GM12878 (cell line): ENCODE results near the gene CCIN. TPM values are rescaled to one million over a fixed set of nuclear protein-coding genes. Genes with fewer than 3 reads are reported as not detected.

Experiments
- ATAC-seq: fragments of 200-7000 bp; cut with Tn5 transposase; 3 replicates; pipeline ENCODE4 v1.9.1; 2020; ENCODE audit warnings: mild to moderate bottlenecking, moderate library complexity
- BruUV-seq: library from RNA; stranded (reverse); fragments of 400-500 nt; replicated peaks from 2 replicates; lab custom pipeline; 2021; lab: Mats Ljungman, UMichigan
- CTCF ChIA-PET: fragments of 300-600 bp; sonication (Branson Sonifier 250); formaldehyde crosslinking; extraction: SDS; loops from one replicate; lab custom pipeline; 2021; ENCODE audit warnings: inconsistent platforms; lab: Yijun Ruan, JAX
- POLR2A ChIA-PET: fragments of 350-600 bp; formaldehyde crosslinking; extraction: SDS; loops from one replicate; lab custom pipeline; 2021; ENCODE audit warnings: inconsistent platforms; lab: Charles Lee
- RAD21 ChIA-PET: fragments of 300-600 bp; sonication (Branson Sonifier 250); formaldehyde crosslinking; loops from one replicate; lab custom pipeline; 2023; ENCODE audit warnings: antibody characterized with exemption; ENCODE audit not compliant: unreplicated experiment; lab: Charles Lee
- SMC1A ChIA-PET: fragments of 300-600 bp; sonication (Branson Sonifier 250); formaldehyde crosslinking; loops from one replicate; lab custom pipeline; 2023; ENCODE audit not compliant: unreplicated experiment, uncharacterized antibody; lab: Charles Lee
- DNase-seq: peaks from one replicate; pipeline ENCODE4 v3.0.0-alpha.2; 2011; ENCODE audit warnings: low read depth, low spot score
- FAIRE-seq: peaks from 3 replicates; lab custom pipeline; 2011; peaks lifted over from hg19 to GRCh38; lab: Jason Lieb, UNC
- H2AFZ ChIP-seq: 2 replicates; pipeline ENCODE4 v1.6.0; 2011; ENCODE audit warnings: low read depth, low read length, control low read depth; ENCODE audit not compliant: control insufficient read depth
- H3K27ac ChIP-seq: 2 replicates; pipeline ENCODE4 v1.5.1; 2011; ENCODE audit warnings: control low read depth; ENCODE audit not compliant: control insufficient read depth, insufficient read depth
- H3K27me3 ChIP-seq, 2 experiments: replicated peaks in 1 of 2; 2 replicates each; pipeline versions ENCODE4 v1.6.0 to v1.6.1; 2011; ENCODE audit warnings: low read length in 1 of 2; ENCODE audit not compliant: control insufficient read depth in 2 of 2, insufficient read depth in 2 of 2
- H3K36me3 ChIP-seq, 2 experiments: 2 replicates each; pipeline ENCODE4 v1.5.1; 2011; ENCODE audit warnings: low read length in 1 of 2; ENCODE audit not compliant: control insufficient read depth in 2 of 2, insufficient read depth in 2 of 2
- H3K4me1 ChIP-seq: 2 replicates; pipeline ENCODE4 v1.6.1; 2011; ENCODE audit warnings: mild to moderate bottlenecking, low read length, moderate library complexity, mixed read lengths; ENCODE audit not compliant: control insufficient read depth, insufficient read depth
- H3K4me2 ChIP-seq: 2 replicates; pipeline ENCODE4 v1.6.0; 2011; ENCODE audit warnings: control low read depth; ENCODE audit not compliant: control insufficient read depth, insufficient read depth
- H3K4me3 ChIP-seq: fragments of 200-600 bp; sonication (generic); 2 replicates; pipeline ENCODE4 v1.5.1; 2016
- H3K79me2 ChIP-seq: 2 replicates; pipeline ENCODE4 v1.6.0; 2011; ENCODE audit warnings: low read length; ENCODE audit not compliant: control insufficient read depth, insufficient read depth
- H3K9ac ChIP-seq: 2 replicates; pipeline ENCODE4 v1.8.0; 2011; ENCODE audit warnings: low read length, control low read depth, mixed read lengths; ENCODE audit not compliant: control insufficient read depth, insufficient read depth
- H3K9me3 ChIP-seq: replicated peaks from 3 replicates; pipeline ENCODE4 v1.5.1; 2011; ENCODE audit warnings: mild to moderate bottlenecking, low read length; ENCODE audit not compliant: control insufficient read depth, insufficient read depth
- H4K20me1 ChIP-seq: 2 replicates; pipeline ENCODE4 v1.6.0; 2011; ENCODE audit not compliant: control insufficient read depth, insufficient read depth
- CEBPB ChIP-seq, 2 experiments: fragments of 150-350 bp in 1 of 2; IDR thresholded peaks; 2 replicates each; pipeline ENCODE4 v1.6.1; 2012 to 2014; ENCODE audit warnings: low read depth in 2 of 2, low read length in 2 of 2, borderline replicate concordance in 1 of 2, inconsistent platforms in 1 of 2
- CHD2 ChIP-seq: IDR thresholded peaks from 2 replicates; pipeline ENCODE4 v1.6.1; 2011; ENCODE audit warnings: low read depth, low read length, improper control_type of control experiment, borderline replicate concordance
- CHD4 ChIP-seq: fragments of 200-600 bp; sonication (generic); IDR thresholded peaks from 2 replicates; pipeline ENCODE4 v1.6.1; 2016; ENCODE audit warnings: mild to moderate bottlenecking
- EP300 ChIP-seq, 2 experiments: fragments of 150-350 bp in 1 of 2; IDR thresholded peaks; 2 replicates each; pipeline ENCODE4 v1.6.1; 2011 to 2012; ENCODE audit warnings: low read depth in 2 of 2, low read length in 2 of 2, borderline replicate concordance in 1 of 2, improper control_type of control experiment in 1 of 2, inconsistent platforms in 1 of 2; ENCODE audit not compliant: control insufficient read depth in 1 of 2
- FOXK2 ChIP-seq: fragments of 450-650 bp; IDR thresholded peaks from 2 replicates; pipeline ENCODE4 v1.6.1; 2017; ENCODE audit warnings: mild to moderate bottlenecking, moderate library complexity
- MEF2B ChIP-seq: fragments of 450-650 bp; IDR thresholded peaks from 2 replicates; pipeline ENCODE4 v1.6.1; 2018; ENCODE audit warnings: mild to moderate bottlenecking, moderate library complexity; ENCODE audit not compliant: partially characterized antibody, poor library complexity, severe bottlenecking
- MTA2 ChIP-seq: fragments of 450-650 bp; IDR thresholded peaks from 2 replicates; pipeline ENCODE4 v1.6.1; 2016; ENCODE audit warnings: low read depth, mild to moderate bottlenecking, moderate library complexity
- PAX8 ChIP-seq: fragments of 450-650 bp; IDR thresholded peaks from 2 replicates; pipeline ENCODE4 v1.6.1; 2017; ENCODE audit warnings: mild to moderate bottlenecking, moderate library complexity
- POLR2AphosphoS2 ChIP-seq: IDR thresholded peaks from 2 replicates; pipeline ENCODE4 v1.6.1; 2011; ENCODE audit warnings: low read depth, mild to moderate bottlenecking, low read length, improper control_type of control experiment, moderate library complexity
- SIX5 ChIP-seq: IDR thresholded peaks from 2 replicates; pipeline ENCODE4 v1.6.1; 2011; ENCODE audit warnings: mild to moderate bottlenecking, low read depth, low read length, moderate library complexity; ENCODE audit not compliant: severe bottlenecking
- SREBF2 ChIP-seq: IDR thresholded peaks from 2 replicates; pipeline ENCODE4 v1.6.1; 2012; ENCODE audit warnings: mild to moderate bottlenecking, low read length
- TCF12 ChIP-seq: IDR thresholded peaks from 2 replicates; pipeline ENCODE4 v1.6.1; 2011; ENCODE audit warnings: low read depth, mild to moderate bottlenecking, low read length
- TCF3 ChIP-seq: IDR thresholded peaks from 2 replicates; pipeline ENCODE4 v1.6.1; 2012; ENCODE audit warnings: low read depth, mild to moderate bottlenecking, low read length, borderline replicate concordance; ENCODE audit not compliant: insufficient read depth
- TCF7 ChIP-seq: IDR thresholded peaks from 2 replicates; pipeline ENCODE4 v1.6.1; 2014; ENCODE audit warnings: antibody characterized with exemption, borderline replicate concordance
- WGBS: methylation state at CpG from one replicate; pipeline ENCODE4 v1.1.6; 2016; ENCODE audit warnings: low lambda C conversion rate; ENCODE audit not compliant: insufficient replicate concordance, insufficient coverage; ENCODE audit errors: missing lambda C conversion rate; 5-methylcytosine and 5-hydroxymethylcytosine counted together
- in situ Hi-C: fragments of 300-500 bp; cut with MboI; formaldehyde crosslinking; loops from 9 replicates; pipeline ENCODE4 v1.14.3; 2018; ENCODE audit warnings: mixed read lengths
- intact Hi-C: fragments of 100-400 bp; cut with micrococcal nuclease; formaldehyde crosslinking; loops from one replicate; pipeline ENCODE4 v1.14.2; 2022; ENCODE audit not compliant: unreplicated experiment
- polyA plus RNA-seq, 11 experiments: library from polyadenylated mRNA; depleted of rRNA in 4 of 11; unstranded in 6 of 11; stranded (reverse) in 5 of 11; fragments of >200 nt; fragmentation: Nextera tagmentation in 4 of 11; fragmentation: Illumina TruSeq in 1 of 11; extraction: Ambion mirVana in 4 of 11; extraction: Trizol in 1 of 11; gene quantifications; 1 replicate in 1 of 11; 2 replicates in 10 of 11; pipeline versions ENCODE4 v1.2.1 to v1.2.3, GENCODE V29; 2011 to 2016; ENCODE audit warnings: inconsistent platforms in 2 of 11, missing spikeins in 2 of 11, low read depth in 1 of 11
- total RNA-seq, 4 experiments: library from RNA; depleted of rRNA in 3 of 4; stranded (reverse); fragments of >200 nt in 3 of 4; fragmentation: Illumina TruSeq in 1 of 4; extraction: Trizol in 1 of 4; gene quantifications; 2 replicates each; pipeline versions ENCODE4 v1.2.1 to v1.2.3, GENCODE V29; 2013 to 2021
- TF ChIP-seq, protein P1 (sequence below): fragments of 150-350 bp; IDR thresholded peaks from 2 replicates; pipeline ENCODE4 v1.6.1; 2014; ENCODE audit warnings: mild to moderate bottlenecking, low read depth, low read length
- TF ChIP-seq, protein P2 (sequence below): fragments of 450-650 bp; IDR thresholded peaks from 2 replicates; pipeline ENCODE4 v1.6.1; 2017; ENCODE audit warnings: borderline replicate concordance
- TF ChIP-seq, protein P3 (sequence below): fragments of 450-650 bp; IDR thresholded peaks from 2 replicates; pipeline ENCODE4 v1.6.1; 2017; ENCODE audit warnings: low read depth, mild to moderate bottlenecking, moderate library complexity
- TF ChIP-seq, protein P4 (sequence below): IDR thresholded peaks from 2 replicates; pipeline ENCODE4 v1.6.1; 2012; ENCODE audit warnings: low read length, inconsistent platforms

CCIN gene
- total and polyA plus RNA-seq, 10 of the 15 experiments (the other 5 are each of a cell fraction or from before 2014, with no cell fraction given) = not detected

DNA sequence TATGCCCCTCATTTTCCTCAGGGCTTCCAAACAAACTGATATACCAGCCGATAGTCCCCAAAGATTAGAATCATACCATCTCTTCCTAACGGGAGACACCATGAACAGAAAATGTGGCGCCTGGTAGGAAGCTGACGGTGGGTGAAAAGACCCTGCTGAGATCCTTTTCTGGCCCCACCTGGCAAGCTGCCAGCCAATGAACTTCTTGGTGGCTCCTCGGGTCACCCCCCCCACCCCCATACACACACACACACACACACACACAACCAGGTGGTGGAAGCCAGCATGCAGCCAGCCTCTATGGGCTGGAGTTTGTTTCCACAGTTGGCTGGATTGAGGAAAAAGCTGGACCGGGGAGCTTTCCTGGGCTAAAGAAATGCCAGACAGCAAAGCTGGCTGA lies 4.8 kb upstream of the CCIN start:
- 69% methylated on average over 6 of the region's 6 CpGs for WGBS
- ChIA-PET POLR2A (no interaction called here), RAD21 (interaction anchor here (7.2 kb wide), 1 partner anchor 62 kb away, joined by 105 read pairs; no protein-coding TSS in a partner anchor), SMC1A (interaction anchor here (1.1 to 9.1 kb wide), 2 partner anchors 14 to 62 kb away, joined by 4 to 134 read pairs; no protein-coding TSS in a partner anchor), CTCF (interaction anchor here (0.7 to 7.8 kb wide), 11 partner anchors 8 to 165 kb away, joined by 3 to 258 read pairs (median 5); no protein-coding TSS in a partner anchor)
- ATAC-seq (no peak), FAIRE-seq (no peak), DNase-seq (no peak)
- H3K27me3 ChIP-seq = no peaks in the 10 kb centered on the region; a peak in 2 of 4 replicates
- no peak overlapping the region for H3K9ac ChIP-seq
- no peaks in the 10 kb centered on the region for H3K79me2 ChIP-seq
- no peak overlapping the region for H3K4me3 ChIP-seq
- intact Hi-C loops (loop anchor here (10.0 kb wide), 1 partner anchor 130 kb away; the partner anchor contains the start of gene RECK), in situ Hi-C loops (no loop called here)
- H3K4me1 ChIP-seq = peaks cover 3% of the 10 kb centered on the region; the same call in 1 of the 2 replicates
- H3K36me3 ChIP-seq = no peaks in the 10 kb centered on the region
- H4K20me1 ChIP-seq = no peaks in the 10 kb centered on the region
- no peaks in the 10 kb centered on the region for H3K9me3 ChIP-seq
- no peak overlapping the region for H2AFZ ChIP-seq
- H3K27ac ChIP-seq = no peak overlapping the region
- H3K4me2 ChIP-seq = no peak overlapping the region
- no TSS peak for BruUV-seq
- no peak for TF ChIP-seq FOXK2
- no peak for TF ChIP-seq TCF7
- TF ChIP-seq, protein P1, sequence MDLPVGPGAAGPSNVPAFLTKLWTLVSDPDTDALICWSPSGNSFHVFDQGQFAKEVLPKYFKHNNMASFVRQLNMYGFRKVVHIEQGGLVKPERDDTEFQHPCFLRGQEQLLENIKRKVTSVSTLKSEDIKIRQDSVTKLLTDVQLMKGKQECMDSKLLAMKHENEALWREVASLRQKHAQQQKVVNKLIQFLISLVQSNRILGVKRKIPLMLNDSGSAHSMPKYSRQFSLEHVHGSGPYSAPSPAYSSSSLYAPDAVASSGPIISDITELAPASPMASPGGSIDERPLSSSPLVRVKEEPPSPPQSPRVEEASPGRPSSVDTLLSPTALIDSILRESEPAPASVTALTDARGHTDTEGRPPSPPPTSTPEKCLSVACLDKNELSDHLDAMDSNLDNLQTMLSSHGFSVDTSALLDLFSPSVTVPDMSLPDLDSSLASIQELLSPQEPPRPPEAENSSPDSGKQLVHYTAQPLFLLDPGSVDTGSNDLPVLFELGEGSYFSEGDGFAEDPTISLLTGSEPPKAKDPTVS = no peak
- no peak for TF ChIP-seq CHD2
- TF ChIP-seq, protein P2, sequence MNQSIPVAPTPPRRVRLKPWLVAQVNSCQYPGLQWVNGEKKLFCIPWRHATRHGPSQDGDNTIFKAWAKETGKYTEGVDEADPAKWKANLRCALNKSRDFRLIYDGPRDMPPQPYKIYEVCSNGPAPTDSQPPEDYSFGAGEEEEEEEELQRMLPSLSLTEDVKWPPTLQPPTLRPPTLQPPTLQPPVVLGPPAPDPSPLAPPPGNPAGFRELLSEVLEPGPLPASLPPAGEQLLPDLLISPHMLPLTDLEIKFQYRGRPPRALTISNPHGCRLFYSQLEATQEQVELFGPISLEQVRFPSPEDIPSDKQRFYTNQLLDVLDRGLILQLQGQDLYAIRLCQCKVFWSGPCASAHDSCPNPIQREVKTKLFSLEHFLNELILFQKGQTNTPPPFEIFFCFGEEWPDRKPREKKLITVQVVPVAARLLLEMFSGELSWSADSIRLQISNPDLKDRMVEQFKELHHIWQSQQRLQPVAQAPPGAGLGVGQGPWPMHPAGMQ = no peak
- no peak for TF ChIP-seq TCF3
- TF ChIP-seq CHD4 = no peak
- TF ChIP-seq MTA2 = no peak
- TF ChIP-seq PAX8 = no peak
- no peak for TF ChIP-seq POLR2AphosphoS2
- TF ChIP-seq SIX5 = no peak
- TF ChIP-seq, protein P3, sequence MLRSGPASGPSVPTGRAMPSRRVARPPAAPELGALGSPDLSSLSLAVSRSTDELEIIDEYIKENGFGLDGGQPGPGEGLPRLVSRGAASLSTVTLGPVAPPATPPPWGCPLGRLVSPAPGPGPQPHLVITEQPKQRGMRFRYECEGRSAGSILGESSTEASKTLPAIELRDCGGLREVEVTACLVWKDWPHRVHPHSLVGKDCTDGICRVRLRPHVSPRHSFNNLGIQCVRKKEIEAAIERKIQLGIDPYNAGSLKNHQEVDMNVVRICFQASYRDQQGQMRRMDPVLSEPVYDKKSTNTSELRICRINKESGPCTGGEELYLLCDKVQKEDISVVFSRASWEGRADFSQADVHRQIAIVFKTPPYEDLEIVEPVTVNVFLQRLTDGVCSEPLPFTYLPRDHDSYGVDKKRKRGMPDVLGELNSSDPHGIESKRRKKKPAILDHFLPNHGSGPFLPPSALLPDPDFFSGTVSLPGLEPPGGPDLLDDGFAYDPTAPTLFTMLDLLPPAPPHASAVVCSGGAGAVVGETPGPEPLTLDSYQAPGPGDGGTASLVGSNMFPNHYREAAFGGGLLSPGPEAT = no peak
- TF ChIP-seq SREBF2 = no peak
- no peak for TF ChIP-seq EP300 (IDR thresholded peaks at IDR 0.05; ENCODE audit: borderline replicate concordance in 1 of 2, control insufficient read depth in 1 of 2, low read depth in 2 of 2, low read length in 2 of 2)
- TF ChIP-seq CEBPB (IDR thresholded peaks at IDR 0.05; ENCODE audit: borderline replicate concordance in 1 of 2, low read depth in 2 of 2, low read length in 2 of 2) = no peak
- TF ChIP-seq MEF2B = no peak
- no peak for TF ChIP-seq TCF12
- TF ChIP-seq, protein P4, sequence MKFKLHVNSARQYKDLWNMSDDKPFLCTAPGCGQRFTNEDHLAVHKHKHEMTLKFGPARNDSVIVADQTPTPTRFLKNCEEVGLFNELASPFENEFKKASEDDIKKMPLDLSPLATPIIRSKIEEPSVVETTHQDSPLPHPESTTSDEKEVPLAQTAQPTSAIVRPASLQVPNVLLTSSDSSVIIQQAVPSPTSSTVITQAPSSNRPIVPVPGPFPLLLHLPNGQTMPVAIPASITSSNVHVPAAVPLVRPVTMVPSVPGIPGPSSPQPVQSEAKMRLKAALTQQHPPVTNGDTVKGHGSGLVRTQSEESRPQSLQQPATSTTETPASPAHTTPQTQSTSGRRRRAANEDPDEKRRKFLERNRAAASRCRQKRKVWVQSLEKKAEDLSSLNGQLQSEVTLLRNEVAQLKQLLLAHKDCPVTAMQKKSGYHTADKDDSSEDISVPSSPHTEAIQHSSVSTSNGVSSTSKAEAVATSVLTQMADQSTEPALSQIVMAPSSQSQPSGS = no peak
